NCI-H446 treated with DMSO at 0.1 percent for 48 hours (cell line): Measurements from ENCODE around the gene PHF23.

Source experiments
- DNase-seq: peaks from one replicate; lab custom pipeline; 2025; lab: John Stamatoyannopoulos, UW

Gene PHF23

DNA sequence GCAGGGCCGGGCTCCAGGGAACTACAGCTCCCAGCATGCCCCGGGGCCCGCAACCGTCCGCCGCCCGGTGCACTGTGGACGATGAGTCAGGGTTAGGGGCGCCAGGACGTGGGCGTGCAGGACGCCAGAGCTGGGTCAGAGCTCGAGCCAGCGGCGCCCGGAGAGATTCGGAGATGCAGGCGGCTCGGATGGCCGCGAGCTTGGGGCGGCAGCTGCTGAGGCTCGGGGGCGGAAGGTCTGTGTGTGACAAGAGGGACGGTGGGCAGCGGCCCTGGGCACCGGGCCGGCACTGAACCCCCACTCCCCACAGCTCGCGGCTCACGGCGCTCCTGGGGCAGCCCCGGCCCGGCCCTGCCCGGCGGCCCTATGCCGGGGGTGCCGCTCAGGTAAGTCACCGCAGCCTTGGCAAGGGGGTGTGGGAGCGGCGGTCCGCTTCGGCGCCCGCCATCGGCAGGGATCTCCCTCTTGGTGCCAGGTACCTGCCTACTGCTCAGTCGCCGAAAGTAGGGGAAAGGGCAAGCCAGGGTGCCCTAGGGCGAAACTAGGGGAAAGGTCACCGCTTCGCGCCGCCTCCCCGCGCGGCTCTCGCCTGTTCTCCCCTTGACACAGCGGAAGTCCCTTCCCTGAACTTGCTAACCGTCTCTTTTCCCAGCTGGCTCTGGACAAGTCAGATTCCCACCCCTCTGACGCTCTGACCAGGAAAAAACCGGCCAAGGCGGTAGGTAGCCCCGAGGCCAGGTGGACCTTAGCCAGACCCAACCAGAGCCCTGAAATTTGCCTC is 19.3 kb downstream of the PHF23 start, which contains the start of the genes ACADVL and DLG4:
ACADVL (plus strand) TSS at position 127 of the 781 bp plus-strand sequence; CDS start at position 174, 47 bp downstream.
DLG4 (minus strand) TSS at position 25 of the 781 bp plus-strand sequence.
- peak; percentile 58 for DNase-seq

DNA sequence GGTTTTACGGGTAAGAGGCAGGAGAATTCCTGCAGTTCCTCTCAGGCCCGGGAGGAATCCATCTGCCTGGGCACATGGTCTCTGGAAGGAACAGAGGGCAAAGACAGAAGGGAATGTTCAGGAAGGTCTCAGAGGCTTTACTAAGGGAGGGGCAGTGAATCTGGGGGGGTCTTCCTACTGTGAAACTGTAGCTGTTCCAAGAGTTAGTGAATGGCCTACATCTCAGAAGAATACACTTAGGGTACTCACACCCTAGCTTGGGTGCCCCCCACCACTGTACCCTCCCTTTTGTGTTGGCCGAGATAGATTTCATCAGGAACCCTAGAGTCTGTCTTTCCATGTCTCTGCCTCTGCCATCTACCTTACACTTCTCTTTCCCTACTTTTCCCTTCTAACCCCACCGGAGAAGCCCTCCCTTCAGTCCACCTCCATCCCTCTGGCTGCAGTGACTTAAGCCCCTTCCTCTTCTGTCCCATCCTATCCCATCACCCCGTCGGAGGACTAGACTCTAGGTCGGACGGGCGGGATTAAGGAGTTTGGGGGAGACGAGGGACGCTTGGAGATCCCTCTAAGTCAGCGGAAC is 19.9 kb downstream of the PHF23 start:
- DNase-seq: no peak

DNA sequence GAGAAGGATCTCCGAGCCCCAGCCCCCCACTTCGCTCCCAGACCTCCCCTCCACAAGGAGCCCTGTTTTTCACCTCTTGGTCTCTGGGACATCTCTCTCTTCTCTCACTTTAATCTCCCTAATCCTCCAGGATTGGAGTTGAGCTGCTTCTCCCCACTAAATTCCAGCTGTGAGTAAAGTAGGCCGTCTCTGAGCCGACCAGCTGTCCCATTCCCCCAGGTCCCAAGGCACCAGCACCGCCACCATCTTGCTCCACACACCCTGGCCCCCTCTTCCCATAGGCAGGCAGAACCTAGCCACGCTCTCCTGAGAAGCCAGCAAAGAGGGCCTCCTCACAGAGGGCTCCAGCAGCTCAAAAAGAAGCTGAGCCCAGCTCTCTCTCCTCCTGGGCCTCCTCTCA is 20.5 kb downstream of the PHF23 start:
- no peak for DNase-seq

DNA sequence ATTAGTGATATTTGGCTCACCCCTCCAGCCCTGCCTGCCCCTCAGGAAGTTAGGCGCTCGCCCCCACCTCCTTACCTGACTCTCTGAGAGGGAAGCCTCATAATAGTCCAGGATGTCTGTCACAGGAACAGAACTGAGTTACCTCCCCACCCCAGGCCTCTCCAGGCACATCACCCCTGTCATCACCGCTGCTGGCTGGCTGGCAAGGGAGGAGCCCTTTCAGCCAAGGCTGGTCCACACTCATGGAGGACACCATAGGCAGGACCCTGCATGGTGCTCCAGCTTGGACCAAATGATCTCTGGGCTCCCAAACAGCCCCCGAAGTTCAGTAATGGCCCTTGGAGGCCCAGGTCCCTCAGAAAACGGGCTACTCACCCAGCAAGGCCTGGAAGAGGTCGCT is 21.1 kb downstream of the PHF23 start:
- no peak for DNase-seq

DNA sequence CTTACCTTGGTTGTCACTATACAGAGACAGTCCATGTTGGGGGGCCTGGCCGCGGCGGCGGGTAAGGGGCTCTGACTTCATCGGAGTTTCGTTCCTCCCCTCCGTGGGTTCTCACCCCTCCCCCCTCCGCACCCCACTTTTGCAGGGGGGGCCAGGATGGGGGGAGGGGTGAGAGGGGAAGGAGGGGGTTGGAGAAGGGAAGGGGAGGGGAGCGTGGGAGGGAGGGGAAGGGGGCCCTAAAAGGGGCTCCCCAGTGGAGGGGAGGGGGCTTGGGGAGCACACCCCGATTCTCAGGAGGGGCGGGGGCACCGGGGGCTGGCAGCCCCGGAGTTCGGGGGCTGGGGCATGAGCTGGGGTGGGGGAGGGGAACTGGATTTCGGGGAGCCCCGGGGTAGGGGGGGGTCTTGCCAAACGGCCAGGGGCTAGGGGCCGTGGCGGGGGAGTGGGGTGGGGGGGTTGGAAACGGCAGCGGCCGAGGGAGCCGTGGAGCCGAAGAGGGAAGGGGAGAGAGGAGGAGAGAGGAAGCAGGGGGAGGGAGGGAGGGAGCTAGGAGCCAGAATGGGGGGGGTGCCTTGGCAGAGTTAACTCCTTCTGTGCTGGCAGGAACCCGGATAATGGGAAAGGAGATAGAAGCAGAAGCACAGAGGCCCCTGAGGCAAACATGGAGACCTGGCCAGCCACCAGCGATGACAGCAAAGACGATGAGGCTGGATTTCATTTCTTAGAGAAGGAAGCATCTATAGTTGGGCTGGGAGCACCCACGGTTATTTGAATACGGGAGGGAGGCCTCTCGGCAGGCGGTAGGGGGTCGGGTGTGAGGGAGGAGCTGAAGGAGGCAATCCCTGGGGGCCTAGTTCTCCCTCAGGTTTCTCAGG is 21.9 kb downstream of the PHF23 start:
- DNase-seq: no peak

DNA sequence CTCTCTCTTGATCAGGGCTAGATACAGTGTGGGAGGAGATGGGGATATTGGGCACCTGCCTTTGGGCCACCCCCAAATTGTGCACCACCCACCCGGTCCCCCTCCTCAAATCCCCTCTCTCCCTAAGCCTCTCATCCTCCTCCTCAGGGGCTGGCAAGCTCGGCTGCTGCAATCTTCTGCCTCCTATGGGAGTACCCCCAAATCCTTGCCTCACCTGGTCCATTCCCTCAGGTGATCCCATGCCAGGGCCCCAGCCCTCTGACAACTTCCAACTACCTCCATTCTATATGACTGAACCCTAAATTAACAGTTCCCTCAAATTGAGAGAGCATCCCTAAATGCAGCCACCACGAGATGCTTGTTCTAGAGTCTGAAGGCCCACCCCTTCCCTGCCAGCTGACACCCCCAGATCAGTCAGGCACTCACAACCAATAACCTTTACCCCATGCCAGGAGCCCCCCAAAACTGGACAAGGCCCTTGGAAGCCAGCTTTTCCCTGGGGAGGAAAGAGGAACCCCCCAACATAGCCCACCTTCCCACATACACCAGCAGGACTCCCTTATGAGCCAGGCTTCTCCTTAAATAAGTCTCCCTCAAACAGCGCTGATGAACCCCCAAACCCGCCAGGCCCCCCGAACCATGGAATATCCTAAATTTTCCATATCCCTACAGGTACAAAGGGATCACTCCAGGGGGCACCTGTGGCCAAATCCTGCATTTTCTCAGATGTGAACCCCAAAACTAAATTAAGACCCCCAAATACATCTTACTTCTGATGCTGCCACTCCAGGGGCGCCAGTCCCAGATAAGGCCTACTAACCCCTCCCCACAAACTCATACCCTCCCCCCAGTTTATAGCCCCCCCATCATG is 22.8 kb downstream of the PHF23 start:
- no peak for DNase-seq

DNA sequence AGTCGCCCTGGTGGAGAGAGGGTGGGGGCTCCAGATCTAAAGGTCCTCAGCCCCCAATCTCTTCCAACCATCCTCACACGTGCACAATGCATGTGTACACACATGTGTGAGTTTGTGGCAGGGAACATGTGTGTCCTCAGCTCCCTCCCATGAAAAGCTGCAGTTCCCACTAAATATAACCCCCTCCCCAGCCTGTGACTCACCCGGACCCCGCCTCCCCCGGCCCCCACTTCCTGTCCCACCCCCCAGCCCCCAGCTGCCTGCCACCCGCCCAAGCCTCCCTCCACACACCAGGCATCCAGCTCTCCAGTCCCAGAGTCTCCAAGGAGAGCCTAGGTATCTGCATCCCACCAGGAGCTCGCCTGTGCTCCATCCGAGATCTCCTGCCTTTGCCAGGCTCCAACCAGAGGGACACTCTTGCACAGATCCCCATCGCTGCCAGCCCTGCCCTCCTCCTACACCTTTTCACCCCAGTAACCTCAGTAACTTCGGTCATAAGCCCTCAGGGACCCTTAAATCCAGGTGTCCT is 23.5 kb downstream of the PHF23 start:
- no peak for DNase-seq

DNA sequence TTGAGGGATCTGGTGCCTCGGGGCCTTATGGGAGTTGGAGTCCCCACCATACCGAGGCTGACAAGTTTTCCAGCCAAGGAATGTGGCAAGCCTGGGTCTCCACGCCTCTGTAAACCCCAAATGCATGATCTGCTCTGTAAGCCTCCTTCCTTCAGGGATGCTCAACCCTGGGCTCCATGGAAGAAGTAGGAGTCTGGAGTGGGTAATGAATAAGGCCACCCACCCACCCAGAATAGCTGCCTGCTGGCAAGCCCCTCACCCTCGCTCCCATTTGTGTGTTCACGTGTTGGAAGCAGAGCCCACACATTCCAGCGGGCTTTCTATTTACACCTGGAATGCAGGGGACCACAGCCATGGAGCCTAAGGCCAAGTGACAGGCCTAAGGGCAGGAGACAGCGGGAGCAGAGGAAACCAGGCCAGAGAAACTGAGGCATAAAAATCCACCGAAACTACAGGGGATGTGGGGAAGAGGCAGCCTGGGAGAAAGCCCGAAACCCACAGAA is 24.1 kb downstream of the PHF23 start:
- DNase-seq: no peak

DNA sequence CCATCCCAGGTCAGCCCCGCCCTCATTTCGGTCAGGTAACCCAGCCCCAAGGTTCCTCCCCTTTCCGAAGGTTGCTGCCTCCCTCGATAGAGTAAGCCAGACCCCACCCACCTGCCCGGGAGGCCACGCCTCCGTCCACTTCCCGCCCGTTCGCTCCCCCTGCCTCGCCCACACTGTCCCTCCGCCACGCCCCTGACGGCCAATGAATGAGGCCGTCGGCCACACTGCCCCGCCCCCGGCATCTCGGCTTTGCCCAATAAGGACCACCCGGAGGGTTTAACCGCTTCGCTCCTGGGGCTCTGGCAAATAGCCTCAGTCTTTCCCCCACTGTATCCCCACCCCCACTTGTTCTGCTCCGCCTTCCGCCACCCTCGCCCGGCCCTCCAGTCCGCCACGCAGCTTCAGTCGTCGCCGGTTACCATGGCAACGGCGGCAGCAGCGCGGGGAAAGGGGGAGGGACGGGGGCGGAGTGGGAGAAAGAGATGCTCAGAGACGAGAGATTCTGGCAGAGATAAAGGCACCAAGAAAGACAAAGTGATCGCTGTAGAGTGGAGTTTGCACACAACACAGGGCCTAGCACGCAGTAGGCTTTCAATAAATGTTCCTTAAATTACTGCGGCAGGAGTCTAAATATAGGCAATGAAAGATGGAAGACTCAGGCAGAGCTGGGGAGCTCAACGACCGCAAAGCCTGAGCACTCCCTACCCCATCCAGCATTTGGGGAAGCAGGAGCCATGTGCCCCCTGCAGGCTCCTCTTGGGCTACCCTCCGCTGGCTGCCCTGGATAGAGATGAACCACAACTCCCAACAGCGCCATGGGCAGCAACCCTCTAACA is 24.7 kb downstream of the PHF23 start:
- peak; percentile 94 for DNase-seq

DNA sequence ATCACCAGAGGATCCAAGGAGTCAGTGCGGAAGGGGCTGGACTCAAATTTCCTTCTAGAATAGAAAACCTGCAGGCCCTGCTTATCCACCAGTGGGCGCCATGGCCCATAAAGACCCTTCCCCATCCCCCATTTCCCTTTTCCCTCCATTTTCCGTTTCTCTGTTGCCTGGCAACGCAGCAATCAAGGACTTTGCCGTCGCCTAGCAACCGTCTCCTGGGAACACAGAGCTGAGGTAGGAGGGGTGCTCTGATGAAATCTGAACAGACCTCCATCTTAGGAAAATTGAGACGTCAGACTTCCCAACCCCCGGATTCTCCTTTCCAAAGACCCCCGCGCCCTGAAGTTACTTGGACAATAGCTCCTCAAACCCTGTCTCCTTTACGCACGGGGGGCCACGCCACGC is 25.4 kb downstream of the PHF23 start:
- peak; percentile 82 for DNase-seq

DNA sequence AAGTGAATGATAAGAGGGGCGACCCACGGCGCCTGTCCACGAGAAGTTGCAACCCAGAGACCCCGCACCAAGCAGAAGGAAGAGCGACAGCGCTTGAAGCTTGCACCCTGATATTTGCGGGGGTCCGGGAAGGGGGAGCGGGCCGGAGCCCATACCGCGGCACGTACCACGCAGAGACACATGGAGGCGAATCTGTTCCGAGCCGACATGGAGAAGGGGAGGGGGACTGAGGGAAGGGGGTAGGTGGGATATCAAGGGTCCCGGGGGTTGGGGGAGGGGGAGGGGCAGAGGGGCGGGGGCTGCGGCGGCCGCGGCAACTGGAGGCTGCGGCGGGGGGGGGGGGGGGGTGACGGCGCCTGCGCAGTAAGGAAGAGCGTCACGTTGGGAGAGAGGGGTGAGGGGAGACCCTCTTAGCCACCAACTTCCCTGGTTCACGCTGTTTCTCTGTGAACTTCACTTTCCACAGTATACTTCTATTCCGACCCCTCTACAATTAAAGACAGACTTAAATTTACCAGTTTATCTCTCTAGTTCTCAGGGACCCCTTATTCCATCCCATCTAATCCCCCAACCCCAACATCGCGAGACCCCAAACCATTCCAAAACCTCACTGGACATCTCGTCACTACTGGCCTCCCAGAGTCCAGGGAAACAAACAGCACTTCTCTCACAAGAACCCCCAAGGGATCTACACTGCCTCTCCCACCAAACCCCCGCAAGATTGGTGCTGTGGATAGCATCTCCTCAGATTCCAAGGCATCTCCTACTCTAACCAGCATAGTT is 27.6 kb downstream of the PHF23 start:
- no peak for DNase-seq

DNA sequence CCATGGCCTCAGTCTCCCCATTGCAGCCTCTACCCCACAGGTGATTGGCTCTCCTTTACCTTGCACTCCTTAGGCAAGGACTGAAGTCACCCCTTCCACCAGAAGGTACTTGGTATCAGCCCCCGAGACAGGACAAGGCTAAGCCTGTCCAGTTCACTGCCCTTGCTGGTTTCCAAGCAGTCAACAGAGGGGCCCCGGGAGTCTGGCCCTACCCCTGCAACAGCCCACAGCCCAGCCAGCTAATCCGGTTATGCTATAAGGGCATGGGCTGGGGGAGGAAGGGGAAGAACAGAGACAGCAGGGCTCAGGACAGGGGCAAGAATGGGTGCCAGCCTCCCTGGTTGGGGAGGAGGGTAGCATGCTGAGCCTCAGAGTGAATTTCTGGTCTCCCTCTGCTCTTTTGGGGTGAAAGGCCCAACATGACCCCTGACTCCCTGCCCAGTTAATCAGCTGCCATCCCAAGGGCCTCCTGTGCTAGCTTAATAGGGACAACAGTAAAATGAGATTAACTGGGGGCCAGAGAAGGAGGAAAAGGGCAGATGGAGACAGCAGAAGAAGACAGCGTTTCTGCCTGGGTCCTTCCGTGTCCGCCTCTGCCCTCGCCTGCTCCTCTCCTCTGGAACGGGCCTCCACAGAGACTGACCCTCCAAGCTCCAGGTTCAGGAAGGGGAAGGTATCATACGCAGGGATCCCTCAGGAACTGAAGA is 30.4 kb downstream of the PHF23 start:
- no peak for DNase-seq

DNA sequence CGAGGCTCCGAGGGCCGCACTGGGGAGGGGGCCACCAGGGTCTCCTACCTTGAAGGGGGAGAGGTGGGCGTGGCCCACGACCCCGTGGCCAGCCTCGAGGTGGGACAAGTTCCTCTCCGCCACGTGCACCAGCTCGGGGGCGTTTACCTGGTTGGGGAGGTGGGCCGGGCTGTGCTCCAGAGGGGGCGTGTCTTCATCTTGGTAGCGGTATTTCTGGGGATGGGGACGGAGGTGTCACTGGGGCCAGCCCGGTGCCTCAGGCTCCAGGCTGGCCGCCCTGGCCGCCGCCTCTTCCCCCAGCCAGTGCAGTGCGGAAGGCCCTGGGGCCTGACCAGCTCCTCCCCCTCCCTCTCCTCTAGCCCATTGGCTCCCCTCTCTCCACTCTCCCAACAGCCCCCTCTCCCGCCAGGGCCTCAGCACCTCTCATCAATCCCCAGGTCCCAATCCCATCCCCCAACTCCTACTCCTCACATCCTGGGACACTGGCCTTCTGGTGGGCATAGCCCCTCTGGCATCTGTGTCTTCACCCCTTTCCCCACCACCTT is 31.2 kb downstream of the PHF23 start:
- DNase-seq: no peak

DNA sequence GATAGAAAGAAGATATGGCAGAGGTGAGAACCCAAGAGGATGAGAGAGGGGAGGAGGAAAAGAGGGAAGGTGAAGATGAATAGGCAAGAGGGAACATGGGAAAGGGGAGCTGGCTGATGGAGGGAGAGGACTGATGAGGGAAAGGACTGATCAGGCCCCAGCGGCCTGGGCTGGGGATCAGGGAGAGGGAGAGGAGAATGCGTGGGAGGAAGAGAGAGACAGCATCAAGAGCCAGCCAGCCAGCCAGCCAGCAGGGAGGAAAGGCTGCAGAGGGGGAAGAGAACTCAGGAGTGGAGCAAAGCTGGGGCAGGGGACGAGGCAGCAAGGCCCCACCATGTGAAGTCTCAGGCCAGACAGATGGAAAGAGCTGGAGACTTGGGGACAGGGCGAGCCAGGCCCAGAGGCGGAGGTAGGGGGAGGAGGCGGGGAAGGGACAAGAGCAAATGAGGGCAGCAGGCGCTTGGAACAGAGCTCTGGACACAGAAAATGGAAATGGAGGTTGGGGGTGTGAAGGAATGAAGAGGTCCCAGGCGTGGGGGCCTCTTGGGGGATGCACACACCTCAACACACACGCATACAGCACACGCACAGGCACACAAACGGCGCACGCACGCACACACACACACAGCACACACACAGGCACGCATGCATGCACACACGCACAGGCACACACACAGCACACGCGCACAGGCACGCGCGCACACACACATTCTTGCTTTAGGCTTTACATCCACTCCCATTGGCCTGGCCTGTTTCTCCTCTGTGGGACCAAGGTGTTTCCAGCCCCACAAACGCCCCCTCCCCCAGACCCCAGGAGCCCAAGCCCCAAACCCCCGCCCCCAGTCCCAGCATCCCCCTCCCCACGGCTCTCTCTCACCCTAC is 31.9 kb downstream of the PHF23 start:
- DNase-seq: no peak

DNA sequence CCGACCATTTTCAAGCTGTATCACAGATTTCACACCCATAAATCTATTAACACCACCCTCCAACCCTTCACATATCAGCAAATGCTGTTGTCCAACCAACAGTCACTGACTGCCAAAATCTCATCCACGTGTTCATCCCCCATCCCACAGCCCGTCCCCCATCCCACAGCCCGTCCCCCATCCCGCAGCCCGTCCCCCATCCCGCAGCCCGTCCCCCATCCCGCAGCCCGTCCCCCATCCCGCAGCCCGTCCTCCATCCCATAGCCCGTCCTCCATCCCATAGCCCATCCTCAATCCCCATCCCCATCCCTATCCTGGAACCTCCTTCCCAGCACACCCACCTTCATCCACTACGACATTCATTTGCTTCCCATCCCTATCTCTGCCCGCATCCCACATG is 33.7 kb downstream of the PHF23 start:
- no peak for DNase-seq

DNA sequence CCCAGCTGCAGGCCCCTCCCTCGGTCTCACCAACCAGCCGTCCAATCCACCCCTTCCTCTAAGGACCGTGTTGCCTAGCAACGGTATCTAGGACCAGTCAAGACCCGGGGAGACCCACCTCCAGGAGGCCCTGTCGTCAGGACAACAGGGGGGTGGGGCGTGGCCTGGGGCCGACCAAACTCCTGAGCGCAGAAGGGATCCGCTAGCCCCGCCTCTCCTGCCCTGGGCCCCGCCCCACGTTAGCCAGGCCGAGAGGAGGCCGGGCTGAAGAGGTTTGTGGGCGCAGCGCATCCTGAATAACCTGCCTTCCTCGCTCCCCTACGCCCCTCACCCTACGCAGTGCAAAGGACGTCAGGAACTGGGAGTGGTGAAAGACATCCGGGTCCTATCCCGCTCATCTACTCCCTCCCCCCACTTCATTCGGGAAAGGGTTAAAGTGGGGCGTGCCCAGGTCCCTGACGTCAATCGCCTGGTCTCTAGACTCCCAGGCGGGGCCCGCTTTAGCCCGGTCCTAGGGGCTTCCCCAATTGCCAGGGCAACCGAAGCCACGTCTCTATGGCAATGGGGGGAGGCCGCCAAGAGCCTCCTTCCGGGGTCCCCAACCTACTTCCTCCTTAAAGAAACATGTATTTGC is 34.3 kb downstream of the PHF23 start:
- DNase-seq: no peak

DNA sequence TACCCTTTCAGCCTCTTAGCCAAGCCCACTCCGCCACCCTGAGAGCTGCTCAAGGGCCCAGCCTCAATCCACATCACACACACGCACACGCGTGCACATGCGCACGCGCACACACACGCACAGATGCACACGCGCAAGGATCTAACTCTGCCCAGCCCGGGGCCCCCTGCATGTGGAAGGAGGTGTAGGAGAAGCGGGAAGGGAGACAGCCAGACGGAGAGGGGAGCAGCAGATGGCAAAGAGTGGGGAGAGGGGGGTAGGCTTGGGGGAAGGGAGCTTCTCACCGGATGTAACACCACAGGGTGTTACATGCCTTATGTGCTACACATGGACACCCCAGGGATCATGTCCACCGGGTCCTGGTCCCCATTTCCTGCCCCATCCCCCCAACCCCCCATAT is 34.9 kb downstream of the PHF23 start:
- no peak for DNase-seq
